A673 (cell line): ENCODE data around the gene SPATS2.

ENCODE experiments used
- EZH2 ChIP-seq: fragments of 200-600 bp; sonication (generic); IDR thresholded peaks from 2 replicates; pipeline ENCODE4 v1.6.1; 2017; ENCODE audit warnings: borderline replicate concordance, low read depth, mild to moderate bottlenecking, mixed read lengths, antibody characterized with exemption, low read length; ENCODE audit not compliant: poor library complexity, severe bottlenecking
- TF ChIP-seq, protein P1 (sequence below): fragments of 300-800, 200-600 bp; sonication (generic); conservative IDR thresholded peaks from 2 replicates; pipeline ENCODE4 v1.5.1; 2017; ENCODE audit warnings: low read depth, mild to moderate bottlenecking, antibody characterized with exemption, low read length, moderate library complexity, mixed read lengths

DNA sequence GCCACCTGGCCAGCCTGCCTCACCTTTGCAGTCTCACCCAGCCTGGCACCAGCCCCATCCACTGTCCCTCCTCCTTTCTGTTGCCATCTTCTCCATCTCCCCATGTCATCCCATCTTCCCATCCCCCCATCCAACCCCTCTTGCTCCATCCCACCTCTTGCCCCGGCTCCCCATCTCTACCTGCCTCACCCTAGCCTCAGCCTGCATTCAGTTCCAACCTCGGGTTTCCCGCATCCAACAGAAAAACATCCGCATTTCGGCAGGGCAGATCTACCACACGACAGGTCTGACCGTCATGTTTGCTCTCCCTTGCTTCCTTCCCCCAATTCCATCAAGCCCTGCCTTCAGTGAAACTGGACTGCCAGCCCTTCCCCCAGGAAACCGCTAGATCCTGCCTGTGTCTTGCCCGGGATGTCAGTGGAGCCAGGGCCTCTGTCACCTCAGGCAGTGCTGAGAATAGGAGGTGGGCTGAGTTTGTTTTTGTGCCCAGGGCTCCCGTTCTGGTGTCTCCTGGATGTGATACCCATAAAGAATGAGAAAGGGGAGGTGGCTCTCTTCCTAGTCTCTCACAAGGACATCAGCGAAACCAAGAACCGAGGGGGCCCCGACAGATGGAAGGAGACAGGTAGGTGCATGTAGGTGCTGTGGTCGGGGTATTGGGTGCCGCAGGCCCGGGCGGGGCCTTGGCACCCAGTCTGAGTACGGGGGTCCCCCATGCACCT is 174.0 kb downstream of the SPATS2 start:
- TF ChIP-seq, protein P1, sequence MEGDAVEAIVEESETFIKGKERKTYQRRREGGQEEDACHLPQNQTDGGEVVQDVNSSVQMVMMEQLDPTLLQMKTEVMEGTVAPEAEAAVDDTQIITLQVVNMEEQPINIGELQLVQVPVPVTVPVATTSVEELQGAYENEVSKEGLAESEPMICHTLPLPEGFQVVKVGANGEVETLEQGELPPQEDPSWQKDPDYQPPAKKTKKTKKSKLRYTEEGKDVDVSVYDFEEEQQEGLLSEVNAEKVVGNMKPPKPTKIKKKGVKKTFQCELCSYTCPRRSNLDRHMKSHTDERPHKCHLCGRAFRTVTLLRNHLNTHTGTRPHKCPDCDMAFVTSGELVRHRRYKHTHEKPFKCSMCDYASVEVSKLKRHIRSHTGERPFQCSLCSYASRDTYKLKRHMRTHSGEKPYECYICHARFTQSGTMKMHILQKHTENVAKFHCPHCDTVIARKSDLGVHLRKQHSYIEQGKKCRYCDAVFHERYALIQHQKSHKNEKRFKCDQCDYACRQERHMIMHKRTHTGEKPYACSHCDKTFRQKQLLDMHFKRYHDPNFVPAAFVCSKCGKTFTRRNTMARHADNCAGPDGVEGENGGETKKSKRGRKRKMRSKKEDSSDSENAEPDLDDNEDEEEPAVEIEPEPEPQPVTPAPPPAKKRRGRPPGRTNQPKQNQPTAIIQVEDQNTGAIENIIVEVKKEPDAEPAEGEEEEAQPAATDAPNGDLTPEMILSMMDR: no peak
- TF ChIP-seq EZH2: no peak
